Transverse colon (tissue), 3 donors: Measurements from ENCODE around the gene ALS2.

Source experiments
- POLR2A ChIP-seq: fragments of 450-650 bp; IDR thresholded peaks from one replicate; pipeline ENCODE4 v1.6.1; 2016; ENCODE audit warnings: antibody characterized with exemption, mild to moderate bottlenecking, moderate library complexity
- TF ChIP-seq, protein P1 (sequence below), 5 experiments: fragments of 200-600 bp in 3 of 5; fragments of 450-650 bp in 2 of 5; sonication (generic) in 3 of 5; IDR thresholded peaks; 1 replicate in 2 of 5; 2 replicates in 3 of 5; pipeline ENCODE4 v1.5.1; 2016 to 2017; ENCODE audit warnings: antibody characterized with exemption in 5 of 5, inconsistent platforms in 3 of 5, mild to moderate bottlenecking in 2 of 5, moderate library complexity in 1 of 5

DNA sequence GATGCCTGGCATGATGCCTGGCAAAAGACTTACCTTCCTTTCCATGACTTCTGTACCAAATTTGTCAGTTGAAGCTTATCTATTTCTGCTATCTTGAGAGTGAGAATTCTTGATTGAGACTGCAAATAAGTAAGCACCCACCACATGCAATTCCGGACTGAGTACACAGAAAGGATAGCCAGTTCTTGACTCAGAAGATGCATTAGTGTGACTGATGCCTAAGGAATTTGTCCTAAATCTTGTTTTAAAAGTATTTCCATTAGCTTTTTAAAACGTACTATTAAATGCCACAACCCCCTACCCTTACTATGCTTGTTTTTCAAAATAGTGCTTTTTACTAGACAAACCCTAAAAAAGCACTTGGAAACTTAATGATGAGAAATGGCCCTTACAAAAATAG, 82.8 kb downstream of the ALS2 start:
- TF ChIP-seq, protein P1, sequence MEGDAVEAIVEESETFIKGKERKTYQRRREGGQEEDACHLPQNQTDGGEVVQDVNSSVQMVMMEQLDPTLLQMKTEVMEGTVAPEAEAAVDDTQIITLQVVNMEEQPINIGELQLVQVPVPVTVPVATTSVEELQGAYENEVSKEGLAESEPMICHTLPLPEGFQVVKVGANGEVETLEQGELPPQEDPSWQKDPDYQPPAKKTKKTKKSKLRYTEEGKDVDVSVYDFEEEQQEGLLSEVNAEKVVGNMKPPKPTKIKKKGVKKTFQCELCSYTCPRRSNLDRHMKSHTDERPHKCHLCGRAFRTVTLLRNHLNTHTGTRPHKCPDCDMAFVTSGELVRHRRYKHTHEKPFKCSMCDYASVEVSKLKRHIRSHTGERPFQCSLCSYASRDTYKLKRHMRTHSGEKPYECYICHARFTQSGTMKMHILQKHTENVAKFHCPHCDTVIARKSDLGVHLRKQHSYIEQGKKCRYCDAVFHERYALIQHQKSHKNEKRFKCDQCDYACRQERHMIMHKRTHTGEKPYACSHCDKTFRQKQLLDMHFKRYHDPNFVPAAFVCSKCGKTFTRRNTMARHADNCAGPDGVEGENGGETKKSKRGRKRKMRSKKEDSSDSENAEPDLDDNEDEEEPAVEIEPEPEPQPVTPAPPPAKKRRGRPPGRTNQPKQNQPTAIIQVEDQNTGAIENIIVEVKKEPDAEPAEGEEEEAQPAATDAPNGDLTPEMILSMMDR (IDR thresholded peaks at IDR 0.05): no peak
- no peak for TF ChIP-seq POLR2A
